Trophoblast cell (in vitro differentiated cells and primary cell): ENCODE results near the gene ZFYVE26.
A peak's percentile ranks its signal among the peaks of the same experiment; 100 is the strongest.

Experiments
- DNase-seq, 2 donors: peaks; one replicate each; pipeline ENCODE4 v3.0.0-alpha.2; 2016
- H2AFZ ChIP-seq: 2 replicates; pipeline ENCODE4 v1.6.1; 2013; ENCODE audit warnings: low read length, moderate library complexity, mild to moderate bottlenecking; ENCODE audit not compliant: insufficient read depth, poor library complexity
- H2AK5ac ChIP-seq: 2 replicates; pipeline ENCODE4 v1.6.1; 2013; ENCODE audit warnings: mild to moderate bottlenecking, low read length
- H2BK120ac ChIP-seq: 2 replicates; pipeline ENCODE4 v1.6.1; 2013; ENCODE audit warnings: low read length, mild to moderate bottlenecking, moderate library complexity; ENCODE audit not compliant: insufficient read depth, poor library complexity
- H2BK12ac ChIP-seq: 2 replicates; pipeline ENCODE4 v1.6.1; 2013; ENCODE audit warnings: mild to moderate bottlenecking, low read length, moderate library complexity
- H2BK5ac ChIP-seq: 2 replicates; pipeline ENCODE4 v1.6.1; 2013; ENCODE audit warnings: low read length, low read depth, moderate library complexity, mild to moderate bottlenecking; ENCODE audit not compliant: poor library complexity
- H3K14ac ChIP-seq: 2 replicates; pipeline ENCODE4 v1.6.1; 2013; ENCODE audit warnings: mild to moderate bottlenecking, low read length
- H3K18ac ChIP-seq: 2 replicates; pipeline ENCODE4 v1.6.1; 2013; ENCODE audit warnings: mild to moderate bottlenecking, low read length
- H3K23ac ChIP-seq: 2 replicates; pipeline ENCODE4 v1.6.1; 2013; ENCODE audit warnings: low read length
- H3K27ac ChIP-seq: 2 replicates; pipeline ENCODE4 v1.5.1; 2013; ENCODE audit warnings: low read depth, mild to moderate bottlenecking, inconsistent platforms, low read length, moderate library complexity
- H3K27me3 ChIP-seq: 2 replicates; pipeline ENCODE4 v1.6.1; 2013; ENCODE audit warnings: inconsistent platforms, mild to moderate bottlenecking, low read length, moderate library complexity; ENCODE audit not compliant: insufficient read depth
- H3K36me3 ChIP-seq, 2 experiments: 1 replicate in 1 of 2; 2 replicates in 1 of 2; pipeline ENCODE4 v1.6.1; 2013; ENCODE audit warnings: low read length in 2 of 2, mild to moderate bottlenecking in 2 of 2, moderate library complexity in 1 of 2; ENCODE audit not compliant: insufficient read depth in 2 of 2, control insufficient read depth in 1 of 2
- H3K4ac ChIP-seq: 2 replicates; pipeline ENCODE4 v1.6.1; 2013; ENCODE audit warnings: low read depth, mild to moderate bottlenecking, low read length, moderate library complexity
- H3K4me1 ChIP-seq, 2 experiments: 1 replicate in 1 of 2; 2 replicates in 1 of 2; pipeline ENCODE4 v1.6.1; 2013; ENCODE audit warnings: low read length in 2 of 2, mild to moderate bottlenecking in 2 of 2, moderate library complexity in 1 of 2; ENCODE audit not compliant: insufficient read depth in 2 of 2, control insufficient read depth in 1 of 2
- H3K4me2 ChIP-seq: 2 replicates; pipeline ENCODE4 v1.6.1; 2013; ENCODE audit warnings: inconsistent platforms, mild to moderate bottlenecking, low read length, moderate library complexity
- H3K4me3 ChIP-seq: 2 replicates; pipeline ENCODE4 v1.5.1; 2013; ENCODE audit warnings: mild to moderate bottlenecking, low read depth, low read length, inconsistent platforms
- H3K79me1 ChIP-seq: one replicate; pipeline ENCODE4 v1.6.1; 2013; ENCODE audit warnings: low read length
- H3K79me2 ChIP-seq: 2 replicates; pipeline ENCODE4 v1.6.1; 2013; ENCODE audit warnings: low read length, mild to moderate bottlenecking; ENCODE audit not compliant: control insufficient read depth, insufficient read depth, poor library complexity
- H3K9ac ChIP-seq: 2 replicates; pipeline ENCODE4 v1.6.1; 2013; ENCODE audit warnings: mild to moderate bottlenecking, low read length
- H3K9me3 ChIP-seq: 2 replicates; pipeline ENCODE4 v1.6.1; 2013; ENCODE audit warnings: low read depth, mild to moderate bottlenecking, control low read depth, inconsistent platforms, low read length; ENCODE audit not compliant: insufficient read depth
- H4K12ac ChIP-seq: 2 replicates; pipeline ENCODE4 v1.6.1; 2013; ENCODE audit warnings: low read depth, mild to moderate bottlenecking, low read length, moderate library complexity
- H4K8ac ChIP-seq: 2 replicates; pipeline ENCODE4 v1.6.1; 2013; ENCODE audit warnings: low read depth, mild to moderate bottlenecking, low read length, moderate library complexity
- H4K91ac ChIP-seq: one replicate; pipeline ENCODE4 v1.6.1; 2013; ENCODE audit warnings: low read depth, mild to moderate bottlenecking, low read length, moderate library complexity
- WGBS: extraction: QIAGEN DNeasy Blood & Tissue Kit; methylation state at CpG from one replicate; pipeline ENCODE4 v1.1.7; 2013; ENCODE audit warnings: missing lambda C conversion rate; ENCODE audit not compliant: insufficient read length, insufficient coverage; ENCODE audit errors: extremely low coverage; 5-methylcytosine and 5-hydroxymethylcytosine counted together

Gene ZFYVE26

GRCh38 chr14:67850066-67850830 is 33.9 kb upstream of the ZFYVE26 start:
- H2BK12ac ChIP-seq = no peak overlapping the region
- H3K9ac ChIP-seq = no peak overlapping the region
- no peak overlapping the region for H4K8ac ChIP-seq
- H3K18ac ChIP-seq = no peak overlapping the region
- peaks cover 8% of the 10 kb centered on the region for H3K9me3 ChIP-seq
- H3K36me3 ChIP-seq = no peaks in the 10 kb centered on the region
- H3K27me3 ChIP-seq = no peaks in the 10 kb centered on the region
- H3K4me3 ChIP-seq = no peak overlapping the region
- H3K4ac ChIP-seq = no peak overlapping the region
- H4K12ac ChIP-seq = no peak overlapping the region
- H3K14ac ChIP-seq = no peak overlapping the region
- H2BK5ac ChIP-seq = no peak overlapping the region
- no peak overlapping the region for H2AK5ac ChIP-seq
- no peaks in the 10 kb centered on the region for H3K79me2 ChIP-seq
- H3K4me1 ChIP-seq = peaks cover 0 to 2% of the 10 kb centered on the region in 2 experiments
- H2BK120ac ChIP-seq = no peak overlapping the region
- peak; percentile 82 to 91 for DNase-seq
- H3K23ac ChIP-seq = no peak overlapping the region
- WGBS = no CpG with 5 or more reads among the region's 9 CpGs
- H3K4me2 ChIP-seq = no peak overlapping the region
- H3K79me1 ChIP-seq = no peaks in the 10 kb centered on the region
- H3K27ac ChIP-seq = no peak overlapping the region
- H2AFZ ChIP-seq = no peak overlapping the region
- no peak overlapping the region for H4K91ac ChIP-seq

GRCh38 chr14:67846029-67846610 is 29.7 kb upstream of the ZFYVE26 start:
- no peak overlapping the region for H4K91ac ChIP-seq
- peaks cover 8% of the 10 kb centered on the region for H3K9me3 ChIP-seq
- H4K8ac ChIP-seq = no peak overlapping the region
- no peak overlapping the region for H3K4ac ChIP-seq
- H2BK5ac ChIP-seq = no peak overlapping the region
- H3K4me2 ChIP-seq = no peak overlapping the region
- peak overlapping the region; percentile 37 for H3K23ac ChIP-seq
- DNase-seq = no peak
- H3K27ac ChIP-seq = no peak overlapping the region
- peaks cover 0 to 2% of the 10 kb centered on the region in 2 experiments for H3K4me1 ChIP-seq
- no peak overlapping the region for H3K14ac ChIP-seq
- H3K4me3 ChIP-seq = no peak overlapping the region
- H2BK12ac ChIP-seq = no peak overlapping the region
- no peak overlapping the region for H2BK120ac ChIP-seq
- H2AK5ac ChIP-seq = no peak overlapping the region
- no peaks in the 10 kb centered on the region for H3K36me3 ChIP-seq
- no peaks in the 10 kb centered on the region for H3K27me3 ChIP-seq
- no peak overlapping the region for H4K12ac ChIP-seq
- no peak overlapping the region for H3K18ac ChIP-seq
- no peak overlapping the region for H2AFZ ChIP-seq
- no peaks in the 10 kb centered on the region for H3K79me1 ChIP-seq
- no peak overlapping the region for H3K9ac ChIP-seq
- no CpG with 5 or more reads among the region's 17 CpGs for WGBS
- H3K79me2 ChIP-seq = no peaks in the 10 kb centered on the region

GRCh38 chr14:67837011-67837624 is 20.7 kb upstream of the ZFYVE26 start:
- no peak overlapping the region for H2AFZ ChIP-seq
- no peak overlapping the region for H3K4me3 ChIP-seq

GRCh38 chr14:67835596-67835995 is 19.2 kb upstream of the ZFYVE26 start:
- Histone ChIP-seq H3K4me1 (no peaks in the 10 kb centered on the region), H3K9ac (no peak overlapping the region), H3K27me3 (no peaks in the 10 kb centered on the region), H2BK5ac (no peak overlapping the region), H3K4me3 (no peak overlapping the region), H3K9me3 (no peaks in the 10 kb centered on the region), H3K4me2 (no peak overlapping the region), H3K23ac (no peak overlapping the region), H3K27ac (no peak overlapping the region), H3K79me2 (no peaks in the 10 kb centered on the region), H3K18ac (no peak overlapping the region), H4K8ac (no peak overlapping the region), H3K4ac (no peak overlapping the region), H3K14ac (no peak overlapping the region), H4K91ac (no peak overlapping the region), H3K79me1 (no peaks in the 10 kb centered on the region), H2BK12ac (no peak overlapping the region), H4K12ac (no peak overlapping the region), H2BK120ac (no peak overlapping the region), H2AFZ (no peak overlapping the region), H3K36me3 (peaks cover 0 to 2% of the 10 kb centered on the region in 2 experiments), H2AK5ac (no peak overlapping the region)
- DNase-seq = no peak

More at GRCh38 chr14:67837011-67837624, 20.7 kb upstream of the ZFYVE26 start:
- H3K4me1 ChIP-seq = no peaks in the 10 kb centered on the region
- H3K79me2 ChIP-seq = no peaks in the 10 kb centered on the region
- H4K12ac ChIP-seq = no peak overlapping the region
- H2BK5ac ChIP-seq = no peak overlapping the region
- no peak overlapping the region for H2AK5ac ChIP-seq
- no peak overlapping the region for H3K23ac ChIP-seq
- no peak overlapping the region for H2BK12ac ChIP-seq
- no peak overlapping the region for H3K9ac ChIP-seq
- peak; percentile 59 to 89 for DNase-seq
- H2BK120ac ChIP-seq = no peak overlapping the region
- no peak overlapping the region for H3K18ac ChIP-seq
- H3K27me3 ChIP-seq = no peaks in the 10 kb centered on the region
- H3K27ac ChIP-seq = no peak overlapping the region
- H4K8ac ChIP-seq = no peak overlapping the region
- H3K4me2 ChIP-seq = no peak overlapping the region
- no peaks in the 10 kb centered on the region for H3K9me3 ChIP-seq
- no peaks in the 10 kb centered on the region for H3K79me1 ChIP-seq
- H3K14ac ChIP-seq = no peak overlapping the region
- H3K36me3 ChIP-seq = peaks cover 0 to 2% of the 10 kb centered on the region in 2 experiments
- WGBS = no CpG with 5 or more reads among the region's 2 CpGs
- H4K91ac ChIP-seq = no peak overlapping the region
- H3K4ac ChIP-seq = no peak overlapping the region
